Measurements from ENCODE around the gene FAAP100.

FAAP100 gene

DNA sequence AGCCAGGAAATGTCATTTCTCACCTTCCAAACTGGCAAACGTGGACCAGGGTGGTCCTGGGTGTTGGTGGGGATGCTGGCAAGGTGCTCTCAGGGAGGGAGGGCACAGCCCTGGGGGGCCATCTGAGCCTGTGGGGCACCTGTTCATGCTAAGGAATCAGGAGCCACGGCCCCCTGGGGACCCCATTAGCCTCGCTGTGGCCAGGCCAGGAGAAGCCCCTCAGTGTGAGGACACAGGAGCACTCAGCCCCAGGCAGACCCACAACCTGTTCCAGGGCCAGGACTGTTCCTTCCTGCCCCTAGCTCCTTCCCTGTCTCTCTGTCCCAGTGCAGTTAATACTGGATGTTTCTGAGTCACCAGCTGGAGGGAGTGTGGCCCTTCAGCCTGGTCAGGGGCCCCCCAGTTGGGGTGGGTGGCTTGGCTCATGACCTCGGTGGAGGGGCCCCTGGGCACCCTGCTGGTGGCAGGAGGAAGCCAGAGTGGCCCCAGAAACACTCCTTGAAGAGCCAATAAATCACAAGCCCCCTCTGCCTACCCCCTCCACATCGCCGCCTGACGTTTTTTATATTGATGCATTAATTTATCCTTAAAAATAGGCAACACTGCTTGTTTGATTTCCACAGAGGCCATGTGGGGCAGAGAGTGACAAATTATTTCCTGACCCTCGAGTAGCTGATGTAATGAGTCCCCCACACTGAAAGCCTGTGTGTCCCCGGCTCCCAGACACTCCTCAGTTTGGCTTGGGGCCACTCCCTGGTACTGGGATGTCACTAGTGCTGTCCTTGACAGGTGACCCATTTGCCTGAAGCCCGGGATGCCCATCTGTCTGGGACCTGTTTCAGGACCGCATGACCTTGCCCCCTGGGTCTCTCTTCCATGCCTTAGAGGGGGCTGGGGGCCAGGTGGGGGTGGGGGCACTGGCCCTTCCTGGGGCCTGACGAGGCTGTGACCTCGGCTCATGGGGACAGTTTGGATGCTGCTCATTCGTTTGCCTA, 61.9 kb downstream of the FAAP100 start:
- no peak for DNase-seq (ENCODE audit: low read depth in 2 of 2)
